Karpas-422 (cell line): ENCODE measurements around the gene EPB41L4A. TPM values are rescaled to one million over a fixed set of nuclear protein-coding genes. Genes with fewer than 3 reads are reported as not detected.

Experiments
- DNase-seq: peaks from one replicate; pipeline ENCODE4 v3.0.0-alpha.2; 2015
- H2AFZ ChIP-seq: fragments of 200-600 bp; sonication (generic); 2 replicates; pipeline ENCODE4 v1.6.1; 2014; ENCODE audit warnings: antibody characterized with exemption, low read length, mixed read lengths
- H3K27ac ChIP-seq: fragments of 200-600 bp; sonication (generic); 2 replicates; pipeline ENCODE4 v1.5.1; 2014; ENCODE audit warnings: mild to moderate bottlenecking, low read length, moderate library complexity
- H3K27me3 ChIP-seq: fragments of 200-600 bp; sonication (generic); 2 replicates; pipeline ENCODE4 v1.6.1; 2014; ENCODE audit warnings: low read length, mixed read lengths
- H3K36me3 ChIP-seq: fragments of 200-600 bp; sonication (generic); 2 replicates; pipeline ENCODE4 v1.6.1; 2014; ENCODE audit warnings: low read length, mixed read lengths; ENCODE audit not compliant: insufficient read depth
- H3K4me1 ChIP-seq: fragments of 200-600 bp; sonication (generic); 2 replicates; pipeline ENCODE4 v1.6.1; 2014; ENCODE audit warnings: mild to moderate bottlenecking, low read length, mixed read lengths
- H3K4me2 ChIP-seq: fragments of 200-600 bp; sonication (generic); 2 replicates; pipeline ENCODE4 v1.6.1; 2014; ENCODE audit warnings: low read length, low read depth, mild to moderate bottlenecking; ENCODE audit not compliant: poor library complexity, severe bottlenecking
- H3K4me3 ChIP-seq: fragments of 200-600 bp; sonication (generic); 2 replicates; pipeline ENCODE4 v1.5.1; 2014; ENCODE audit warnings: mild to moderate bottlenecking, antibody characterized with exemption, low read length, mixed read lengths
- H3K79me2 ChIP-seq: fragments of 200-600 bp; sonication (generic); 2 replicates; pipeline ENCODE4 v1.6.1; 2014; ENCODE audit warnings: mild to moderate bottlenecking, low read length, mixed read lengths
- H3K9ac ChIP-seq: fragments of 200-600 bp; sonication (generic); 2 replicates; pipeline ENCODE4 v1.6.0; 2014; ENCODE audit warnings: low read length
- H3K9me2 ChIP-seq: fragments of 200-600 bp; sonication (generic), shearing (Covaris generic); replicated peaks from 2 replicates; pipeline ENCODE4 v1.6.0; 2014; ENCODE audit warnings: mild to moderate bottlenecking, low read length, moderate library complexity; ENCODE audit not compliant: insufficient read depth
- H3K9me3 ChIP-seq: fragments of 300-700, 200-600 bp; sonication (generic); 2 replicates; pipeline ENCODE4 v1.6.1; 2014; ENCODE audit warnings: low read length, mixed read lengths
- H4K20me1 ChIP-seq: fragments of 200-600 bp; sonication (generic); 2 replicates; pipeline ENCODE4 v1.6.1; 2014; ENCODE audit warnings: mild to moderate bottlenecking, antibody characterized with exemption, low read length, low read depth; ENCODE audit not compliant: insufficient read depth
- total RNA-seq: library from RNA; depleted of rRNA; stranded (reverse); fragments of >200 nt; shearing (Covaris generic); gene quantifications from 2 replicates; pipeline ENCODE4 v1.2.3, GENCODE V29; 2014; ENCODE audit warnings: low replicate concordance

Gene EPB41L4A
- total RNA-seq, 1 experiment from 2014 or later = 0.63 TPM

DNA sequence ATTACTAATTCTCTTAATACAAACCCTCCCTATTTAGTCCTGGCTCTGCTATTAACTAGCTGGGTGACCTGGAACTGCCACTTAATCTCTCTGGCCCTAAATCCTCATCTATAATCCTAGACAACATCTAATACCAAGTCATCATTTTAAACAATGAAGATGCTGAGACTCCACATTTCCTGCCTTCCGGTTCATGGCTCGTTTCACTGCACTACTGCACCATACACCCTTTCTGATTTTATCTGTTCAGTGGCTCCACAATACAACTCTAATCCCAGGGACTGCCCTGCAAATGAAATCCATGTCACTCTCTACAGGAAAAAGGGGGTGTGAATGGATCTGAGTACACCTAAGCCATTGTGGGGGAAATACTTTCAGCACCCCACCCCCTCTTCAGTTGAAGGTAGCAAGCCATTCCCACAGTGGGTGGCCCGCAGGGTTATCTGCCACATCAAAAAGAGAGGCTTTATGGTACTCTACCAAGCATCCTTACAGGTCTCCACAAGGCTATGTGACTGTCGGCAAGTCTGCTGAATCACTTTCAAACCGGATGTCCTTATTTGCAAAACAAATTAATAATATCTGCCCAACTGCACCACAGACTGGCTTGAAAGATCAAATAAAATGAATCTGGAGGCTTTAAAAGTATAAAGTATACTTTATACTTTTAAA, 89.5 kb downstream of the EPB41L4A start:
- Histone ChIP-seq H3K4me2 (peak overlapping the region; percentile 71), H3K79me2 (no peaks in the 10 kb centered on the region), H3K9ac (peak overlapping the region; percentile 44), H2AFZ (peak overlapping the region; percentile 91), H3K9me2 (no peaks in the 10 kb centered on the region), H3K36me3 (no peaks in the 10 kb centered on the region), H3K9me3 (no peaks in the 10 kb centered on the region), H3K27me3 (no peaks in the 10 kb centered on the region), H3K27ac (no peak overlapping the region), H3K4me3 (peak overlapping the region; percentile 52), H3K4me1 (peaks cover 12% of the 10 kb centered on the region), H4K20me1 (no peaks in the 10 kb centered on the region)
- DNase-seq = peak; percentile 72

- H3K36me3 ChIP-seq = no peaks in the 10 kb centered on the region
- H3K27ac ChIP-seq = no peak overlapping the region
- no peak overlapping the region for H3K4me3 ChIP-seq
- no peak overlapping the region for H3K9ac ChIP-seq
- H3K9me3 ChIP-seq = no peaks in the 10 kb centered on the region
- H2AFZ ChIP-seq = no peak overlapping the region
- no peaks in the 10 kb centered on the region for H4K20me1 ChIP-seq
- no peak overlapping the region for H3K4me2 ChIP-seq
- H3K27me3 ChIP-seq = no peaks in the 10 kb centered on the region
- no peaks in the 10 kb centered on the region for H3K79me2 ChIP-seq
- no peaks in the 10 kb centered on the region for H3K4me1 ChIP-seq
- DNase-seq = no peak
- no peaks in the 10 kb centered on the region for H3K9me2 ChIP-seq
Measured at GRCh38 chr5:112323166-112323565, 95.9 kb downstream of the EPB41L4A start.

DNA sequence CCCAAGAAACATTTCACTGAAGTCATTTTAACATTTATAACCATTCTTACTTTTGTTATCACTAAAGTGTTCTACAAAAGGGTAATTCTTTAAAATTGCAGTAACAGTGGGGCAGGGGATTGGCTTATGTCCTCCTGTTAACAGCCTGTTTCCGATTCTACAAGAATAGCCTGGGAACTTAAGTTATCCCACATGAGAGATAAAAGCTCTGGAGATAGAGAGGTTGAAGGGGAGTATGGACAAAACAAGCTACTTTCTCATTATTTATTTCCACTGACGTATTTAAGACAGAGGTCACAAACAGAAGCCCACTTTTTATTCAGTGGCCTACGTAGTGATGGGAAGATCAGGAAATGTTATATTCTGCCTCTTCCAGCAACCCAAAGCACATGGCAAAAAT, 98.7 kb downstream of the EPB41L4A start:
- no peak overlapping the region for H3K4me3 ChIP-seq
- H3K27ac ChIP-seq = no peak overlapping the region
- no peak overlapping the region for H3K9ac ChIP-seq
- no peak overlapping the region for H2AFZ ChIP-seq
- no peaks in the 10 kb centered on the region for H3K9me3 ChIP-seq
- no peaks in the 10 kb centered on the region for H3K4me1 ChIP-seq
- H3K9me2 ChIP-seq = no peaks in the 10 kb centered on the region
- no peak overlapping the region for H3K4me2 ChIP-seq
- no peaks in the 10 kb centered on the region for H4K20me1 ChIP-seq
- no peaks in the 10 kb centered on the region for H3K79me2 ChIP-seq
- H3K36me3 ChIP-seq = no peaks in the 10 kb centered on the region
- no peaks in the 10 kb centered on the region for H3K27me3 ChIP-seq
- DNase-seq = no peak

GRCh38 chr5:112318346-112318745, 100.7 kb downstream of the EPB41L4A start:
- Histone ChIP-seq H3K9ac (no peak overlapping the region), H4K20me1 (no peaks in the 10 kb centered on the region), H3K9me3 (no peaks in the 10 kb centered on the region), H3K79me2 (no peaks in the 10 kb centered on the region), H3K4me3 (no peak overlapping the region), H3K4me1 (no peaks in the 10 kb centered on the region), H3K36me3 (no peaks in the 10 kb centered on the region), H3K4me2 (no peak overlapping the region), H2AFZ (no peak overlapping the region), H3K27me3 (no peaks in the 10 kb centered on the region), H3K9me2 (no peaks in the 10 kb centered on the region), H3K27ac (no peak overlapping the region)
- no peak for DNase-seq

DNA sequence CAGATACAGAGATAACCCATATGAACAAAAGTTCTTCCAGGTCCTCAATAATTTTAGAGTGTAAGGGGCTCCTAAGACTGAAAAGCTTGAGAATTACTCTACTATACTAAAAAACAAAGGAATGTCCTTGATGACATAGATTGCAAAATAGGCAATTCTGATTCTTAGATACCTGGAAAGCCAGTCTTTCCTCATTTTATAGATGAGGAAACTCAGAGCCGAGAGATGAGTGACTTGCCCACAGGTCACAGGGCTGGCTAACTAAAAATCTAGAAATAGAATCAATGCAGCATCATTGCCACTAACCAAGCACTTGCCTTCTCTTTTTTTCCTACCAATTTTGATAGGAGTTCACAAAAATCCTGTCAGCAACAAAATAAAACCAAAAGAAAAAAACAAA, 101.2 kb downstream of the EPB41L4A start:
- Histone ChIP-seq H3K4me1 (no peaks in the 10 kb centered on the region), H3K9me3 (no peaks in the 10 kb centered on the region), H3K4me3 (no peak overlapping the region), H4K20me1 (no peaks in the 10 kb centered on the region), H3K9me2 (no peaks in the 10 kb centered on the region), H3K4me2 (no peak overlapping the region), H2AFZ (no peak overlapping the region), H3K27me3 (no peaks in the 10 kb centered on the region), H3K36me3 (no peaks in the 10 kb centered on the region), H3K9ac (no peak overlapping the region), H3K79me2 (no peaks in the 10 kb centered on the region), H3K27ac (no peak overlapping the region)
- DNase-seq = no peak

DNA sequence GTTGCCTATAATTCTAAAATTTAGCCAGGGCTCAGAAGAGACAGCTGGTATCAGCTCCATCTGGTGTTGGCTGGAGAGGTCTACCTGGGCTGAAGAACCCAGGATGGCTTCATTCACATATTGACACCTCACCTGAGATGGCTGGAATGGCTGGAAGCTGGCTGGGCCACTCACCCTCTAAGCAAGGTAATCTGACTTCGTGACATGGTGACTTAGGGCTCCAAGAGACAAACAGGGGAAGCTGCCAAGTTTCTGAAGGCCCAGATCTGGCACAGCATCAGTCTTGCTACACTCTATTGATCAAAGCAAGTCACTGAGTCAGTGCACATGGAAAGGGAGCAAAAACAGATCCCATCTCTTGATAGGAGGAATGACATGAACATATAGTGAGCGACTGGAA, 102.3 kb downstream of the EPB41L4A start:
- no peak overlapping the region for H2AFZ ChIP-seq
- no peak overlapping the region for H3K9ac ChIP-seq
- H3K79me2 ChIP-seq = no peaks in the 10 kb centered on the region
- no peaks in the 10 kb centered on the region for H3K9me3 ChIP-seq
- no peaks in the 10 kb centered on the region for H3K9me2 ChIP-seq
- no peaks in the 10 kb centered on the region for H4K20me1 ChIP-seq
- no peak overlapping the region for H3K27ac ChIP-seq
- no peaks in the 10 kb centered on the region for H3K4me1 ChIP-seq
- DNase-seq = no peak
- H3K36me3 ChIP-seq = no peaks in the 10 kb centered on the region
- H3K4me2 ChIP-seq = no peak overlapping the region
- H3K4me3 ChIP-seq = no peak overlapping the region
- no peaks in the 10 kb centered on the region for H3K27me3 ChIP-seq

- Histone ChIP-seq H3K4me1 (no peaks in the 10 kb centered on the region), H3K4me2 (no peak overlapping the region), H3K9me2 (no peaks in the 10 kb centered on the region), H3K9me3 (no peaks in the 10 kb centered on the region), H3K27ac (no peak overlapping the region), H3K9ac (no peak overlapping the region), H3K4me3 (no peak overlapping the region), H2AFZ (no peak overlapping the region), H4K20me1 (no peaks in the 10 kb centered on the region), H3K79me2 (no peaks in the 10 kb centered on the region), H3K27me3 (no peaks in the 10 kb centered on the region), H3K36me3 (no peaks in the 10 kb centered on the region)
- DNase-seq = no peak
Measured at GRCh38 chr5:112316006-112316405, 103.1 kb downstream of the EPB41L4A start.

- Histone ChIP-seq H3K79me2 (no peaks in the 10 kb centered on the region), H2AFZ (no peak overlapping the region), H3K36me3 (no peaks in the 10 kb centered on the region), H3K9ac (no peak overlapping the region), H3K27ac (no peak overlapping the region), H3K9me3 (no peaks in the 10 kb centered on the region), H3K4me1 (no peaks in the 10 kb centered on the region), H3K4me3 (no peak overlapping the region), H3K9me2 (no peaks in the 10 kb centered on the region), H4K20me1 (no peaks in the 10 kb centered on the region), H3K4me2 (no peak overlapping the region), H3K27me3 (no peaks in the 10 kb centered on the region)
- DNase-seq = no peak
Measured at GRCh38 chr5:112312295-112313275, 106.5 kb downstream of the EPB41L4A start.
